GM19239 (cell line): ENCODE results near the gene SAMD4B.
"Not testable (repeated sequence)": the region's sequence is repeated elsewhere in the genome, so short reads cannot be mapped to it uniquely, and the experiment has no call there.

Experiments
- DNase-seq: peaks from one replicate; pipeline ENCODE4 v3.0.0; 2011; ENCODE audit warnings: low spot score; ENCODE audit not compliant: insufficient read length
- FAIRE-seq: peaks from 2 replicates; lab custom pipeline; 2011; peaks lifted over from hg19 to GRCh38; lab: Jason Lieb, UNC

SAMD4B gene

GRCh38 chr19:39333507-39333906 is 8.7 kb upstream of the SAMD4B start:
- FAIRE-seq (no peak), DNase-seq (no peak)

DNA sequence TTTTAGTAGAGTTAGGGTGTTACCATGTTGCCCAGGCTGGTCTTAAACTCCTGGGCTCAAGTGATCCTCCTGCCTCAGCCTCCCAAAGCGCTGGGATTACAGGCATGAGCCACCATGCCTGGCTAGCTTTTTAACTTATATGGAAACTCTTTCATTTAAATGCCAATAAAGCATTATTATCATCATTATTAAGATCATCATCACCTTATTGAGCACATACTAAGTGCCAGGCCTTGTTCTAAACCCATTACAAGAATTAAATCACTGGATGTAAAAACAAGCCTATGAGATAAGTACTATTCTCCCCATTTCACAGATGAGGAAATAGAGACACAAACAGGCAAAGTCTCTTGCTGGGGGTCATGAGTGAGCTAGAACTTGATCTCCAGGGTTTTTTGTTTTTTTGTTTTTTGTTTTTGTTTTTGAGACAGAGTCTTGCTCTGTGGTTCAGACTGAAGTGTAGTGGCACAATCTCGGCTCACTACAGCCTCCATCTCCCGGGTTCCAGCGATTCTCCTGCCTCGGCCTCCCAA is 7.7 kb upstream of the SAMD4B start:
- FAIRE-seq, result no peak
- DNase-seq, result no peak

DNA sequence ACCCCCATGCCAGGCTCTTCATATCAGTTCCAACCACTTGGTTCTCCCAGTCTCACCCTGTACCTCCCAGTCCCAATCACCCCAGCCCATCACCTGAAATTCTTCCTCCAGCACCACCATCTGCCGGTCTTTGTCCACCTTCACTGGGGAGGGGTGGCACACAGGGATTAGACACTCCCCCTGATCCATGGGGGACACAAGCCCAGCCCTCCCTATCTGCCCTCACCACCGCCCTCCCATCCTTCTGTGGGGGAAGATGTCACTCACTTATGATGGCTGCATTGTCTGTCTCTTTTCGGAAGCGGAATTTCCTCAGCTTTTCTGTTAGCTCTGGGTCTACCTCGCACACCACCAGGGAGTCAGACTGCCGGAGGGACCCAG is 7.1 kb upstream of the SAMD4B start:
- FAIRE-seq (peak; percentile 81), DNase-seq (no peak)

DNA sequence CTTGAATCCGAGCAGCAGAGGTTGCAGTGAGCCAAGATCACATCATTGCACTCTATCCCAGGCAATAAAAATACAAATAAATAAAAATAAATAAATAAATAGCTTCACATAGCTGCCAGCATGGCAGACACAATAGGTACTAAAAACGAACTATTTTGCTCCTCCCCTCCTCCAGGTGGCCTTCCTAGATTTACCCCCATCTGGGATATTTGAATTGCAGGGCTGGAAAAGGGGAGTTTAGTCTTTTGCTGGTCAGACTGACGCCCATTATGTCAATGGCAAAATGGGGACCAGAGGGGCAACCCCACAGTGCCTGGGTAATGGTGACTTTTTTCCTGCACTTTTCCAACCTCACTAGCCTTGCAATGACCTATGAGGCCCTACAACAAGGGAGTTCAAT is 5.7 kb upstream of the SAMD4B start:
- DNase-seq, result no peak
- FAIRE-seq, result no peak

GRCh38 chr19:39339674-39340073 is 2.5 kb upstream of the SAMD4B start:
- DNase-seq (no peak), FAIRE-seq (no peak)

DNA sequence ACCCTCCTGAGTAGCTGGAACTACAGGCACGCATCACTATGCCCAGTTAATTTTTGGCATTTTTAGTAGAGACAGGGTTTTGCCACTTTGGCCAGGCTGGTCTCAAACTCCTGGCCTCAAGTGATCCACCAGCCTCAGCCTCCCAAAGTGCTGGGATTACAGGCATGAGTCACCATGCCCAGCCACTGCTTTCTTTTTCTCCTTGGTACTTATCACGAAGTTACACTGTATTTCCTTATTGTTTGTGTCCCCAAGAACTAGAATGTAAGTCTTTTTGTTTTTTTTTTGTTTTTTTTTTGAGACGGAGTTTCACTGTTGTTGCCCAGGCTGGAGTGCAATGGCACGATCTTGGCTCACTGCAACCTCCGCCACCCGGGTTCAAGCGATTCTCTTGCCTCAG is 2.1 kb upstream of the SAMD4B start:
- not testable (repeated sequence) for FAIRE-seq

GRCh38 chr19:39341129-39341718 is 997 bp upstream of the SAMD4B start:
- FAIRE-seq (peak; percentile 61), DNase-seq (no peak)

More for the DNA sequence above, 2.1 kb upstream of the SAMD4B start:
- DNase-seq, result not testable (repeated sequence)

GRCh38 chr19:39342647-39343305 is 555 bp downstream of the SAMD4B start:
- FAIRE-seq (no peak), DNase-seq (no peak)

DNA sequence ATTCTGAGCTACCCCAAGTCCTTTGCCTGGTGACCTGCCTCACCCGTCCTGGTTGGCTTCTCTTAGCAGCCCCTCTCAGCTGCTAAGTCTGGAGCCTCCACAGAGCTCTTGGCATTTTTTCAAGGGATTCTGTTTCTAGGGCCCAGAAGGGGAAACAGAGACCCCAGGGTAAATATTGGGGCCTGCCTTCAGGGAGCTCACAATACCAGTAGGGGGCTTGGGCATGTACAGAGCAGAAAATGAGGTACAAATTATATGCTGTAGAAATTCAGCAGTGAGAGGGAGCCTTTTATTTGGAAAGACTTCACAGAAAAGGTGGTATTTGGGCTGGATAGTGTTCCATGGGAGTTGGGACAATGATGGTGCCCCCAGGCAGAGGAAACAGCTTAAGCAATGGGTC is 3.7 kb downstream of the SAMD4B start:
- FAIRE-seq (no peak), DNase-seq (no peak)

GRCh38 chr19:39347332-39348164 is 5.3 kb downstream of the SAMD4B start:
- no peak for DNase-seq
- no peak for FAIRE-seq

- DNase-seq (no peak), FAIRE-seq (no peak)
Observed at GRCh38 chr19:39349326-39349725, 7.1 kb downstream of the SAMD4B start.

DNA sequence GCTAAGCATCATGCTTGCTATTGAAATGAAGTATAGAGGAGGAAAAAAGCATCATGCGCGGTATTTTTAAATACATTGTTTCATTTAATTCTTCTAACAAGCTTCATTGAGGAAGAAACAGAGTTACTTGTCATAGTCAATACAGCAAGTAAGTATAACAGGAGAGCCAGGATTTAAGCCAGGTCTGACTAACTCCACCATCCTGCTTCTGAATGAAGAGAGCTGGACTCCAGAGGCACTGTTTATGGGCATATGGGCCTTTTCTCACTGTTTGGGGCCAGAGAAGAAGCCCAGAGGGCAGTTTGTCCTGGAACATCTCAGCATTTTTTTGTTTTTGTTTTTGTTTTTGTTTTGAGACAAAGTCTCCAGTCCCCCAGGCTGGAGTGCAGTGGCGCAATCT is 7.9 kb downstream of the SAMD4B start:
- FAIRE-seq (no peak), DNase-seq (no peak)

GRCh38 chr19:39351537-39352064 is 9.4 kb downstream of the SAMD4B start:
- FAIRE-seq, result peak; percentile 86

GRCh38 chr19:39352381-39353255 is 10.4 kb downstream of the SAMD4B start:
- FAIRE-seq, result no peak
- DNase-seq, result no peak

More at GRCh38 chr19:39351537-39352064, 9.4 kb downstream of the SAMD4B start:
- peak; percentile 77 for DNase-seq

- FAIRE-seq, result no peak
- no peak for DNase-seq
Observed at GRCh38 chr19:39355253-39355652, 13.0 kb downstream of the SAMD4B start.

- DNase-seq (no peak), FAIRE-seq (no peak)
Observed at GRCh38 chr19:39356073-39356472, 13.9 kb downstream of the SAMD4B start.

- FAIRE-seq (no peak), DNase-seq (no peak)
Observed at GRCh38 chr19:39356647-39357046, 14.4 kb downstream of the SAMD4B start.

DNA sequence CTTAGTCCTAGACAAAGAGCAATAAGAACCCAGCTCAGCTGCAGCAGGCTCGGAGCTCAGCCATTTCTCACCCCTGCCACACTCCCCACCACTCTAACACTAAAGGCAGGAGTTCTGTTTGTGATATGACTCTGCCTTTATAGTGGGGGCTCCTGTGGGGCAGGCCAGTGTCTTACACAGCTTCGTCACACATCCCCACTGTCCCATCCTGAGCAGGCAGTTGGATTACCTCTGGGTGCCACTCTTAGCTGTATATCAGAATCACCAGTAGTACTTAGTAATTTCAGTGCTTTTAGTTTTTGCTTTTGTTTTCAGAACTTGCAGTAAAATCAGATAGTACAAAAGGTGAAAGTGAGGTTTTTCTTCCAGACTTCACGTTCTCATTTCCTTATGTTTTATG is 16.8 kb downstream of the SAMD4B start:
- FAIRE-seq (no peak), DNase-seq (no peak)

- DNase-seq (no peak), FAIRE-seq (no peak)
Observed at GRCh38 chr19:39360599-39360998, 18.4 kb downstream of the SAMD4B start.
